Omental fat pad (tissue), 4 donors: ENCODE measurements around the gene TXNRD3. TPM values are rescaled to one million over a fixed set of nuclear protein-coding genes. Genes with fewer than 3 reads are reported as not detected.

Experiments
- ATAC-seq: fragments of 150-250 bp; one replicate; pipeline ENCODE4 v1.9.1; 2016; ENCODE audit warnings: mild to moderate bottlenecking, moderate library complexity; ENCODE audit not compliant: low FRiP score
- DNase-seq: peaks from one replicate; pipeline ENCODE4 v3.0.0-alpha.2; 2019; ENCODE audit warnings: low spot score
- CTCF ChIP-seq, 3 donors: fragments of 450-650 bp; IDR thresholded peaks; one replicate each; pipeline ENCODE4 v1.5.1; 2016 to 2017; ENCODE audit warnings: antibody characterized with exemption in 3 of 3, mild to moderate bottlenecking in 3 of 3, moderate library complexity in 2 of 3
- total RNA-seq, 4 donors: library from RNA; depleted of rRNA; stranded (reverse); fragments of >200 nt; gene quantifications; one replicate each; pipeline ENCODE4 v1.1.0, GENCODE V29; 2016

Gene TXNRD3
- total RNA-seq, 4 donors from 2014 or later, result 6.4 to 12.5 (median 8.3) TPM

GRCh38 chr3:126665221-126665936 is 10.5 kb upstream of the TXNRD3 start:
- ATAC-seq, result no peak
- DNase-seq, result no peak
- no peak for TF ChIP-seq CTCF (IDR thresholded peaks at IDR 0.05)

- ATAC-seq (no peak), DNase-seq (no peak)
- TF ChIP-seq CTCF (IDR thresholded peaks at IDR 0.05), result no peak
These were observed 9.8 kb upstream of the TXNRD3 start for GRCh38 chr3:126664591-126665214.

DNA sequence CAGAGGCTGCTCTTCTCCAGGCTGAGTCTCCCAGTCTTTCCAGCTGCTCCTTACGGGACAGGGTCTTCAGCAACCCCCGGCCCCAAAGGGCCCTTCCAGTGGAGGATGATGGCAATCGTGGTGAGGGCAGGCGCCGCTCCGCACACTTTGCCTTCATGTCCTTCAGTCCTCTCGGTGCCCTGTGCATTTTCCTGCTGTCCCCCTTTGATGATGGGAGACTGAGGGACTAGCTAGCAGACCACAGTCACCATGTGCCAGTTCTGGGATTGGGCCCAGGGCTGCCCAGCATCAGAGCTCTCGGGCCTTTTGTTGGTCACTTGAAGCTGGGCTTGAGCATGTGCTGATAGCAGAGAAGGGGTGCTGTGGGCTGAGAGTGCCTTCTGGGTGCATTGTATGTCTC is 8.8 kb upstream of the TXNRD3 start:
- DNase-seq, result no peak

GRCh38 chr3:126663257-126663656 is 8.3 kb upstream of the TXNRD3 start:
- ATAC-seq, result no peak

More for the DNA sequence above, 8.8 kb upstream of the TXNRD3 start:
- TF ChIP-seq CTCF (IDR thresholded peaks at IDR 0.05), result no peak
- no peak for ATAC-seq

GRCh38 chr3:126661532-126662364 is 6.8 kb upstream of the TXNRD3 start:
- no peak for ATAC-seq
- DNase-seq, result no peak
- no peak for TF ChIP-seq CTCF (IDR thresholded peaks at IDR 0.05)

More at GRCh38 chr3:126663257-126663656, 8.3 kb upstream of the TXNRD3 start:
- no peak for DNase-seq
- no peak for TF ChIP-seq CTCF (IDR thresholded peaks at IDR 0.05)

- DNase-seq (no peak), ATAC-seq (no peak)
- TF ChIP-seq CTCF (IDR thresholded peaks at IDR 0.05), result no peak
These were observed 5.3 kb upstream of the TXNRD3 start for GRCh38 chr3:126659915-126660886.
